K562 (cell line): Measurements from ENCODE around the gene MGST2. TPM values are rescaled to one million over a fixed set of nuclear protein-coding genes. Genes with fewer than 3 reads are reported as not detected.

Experiments
- ATAC-seq: fragments of 200-7000 bp; cut with Tn5 transposase; 3 replicates; pipeline ENCODE4 v1.9.1; 2020; ENCODE audit warnings: moderate library complexity
- BruUV-seq: library from RNA; stranded (reverse); fragments of 400-500 nt; replicated peaks from 2 replicates; lab custom pipeline; 2021; lab: Mats Ljungman, UMichigan
- CTCF ChIA-PET: fragments of 300-600 bp; formaldehyde crosslinking; extraction: SDS; loops from one replicate; lab custom pipeline; 2021; ENCODE audit warnings: low intra/inter-chr PET ratio; lab: Yijun Ruan, JAX
- POLR2A ChIA-PET: fragments of 300-600, 350-650 bp; sonication (Branson Sonifier 250); formaldehyde crosslinking; extraction: SDS; loops from one replicate; lab custom pipeline; 2021; ENCODE audit warnings: antibody characterized with exemption, inconsistent platforms; lab: Yijun Ruan, JAX
- DNase-seq, 4 experiments: peaks; one replicate each; pipeline versions ENCODE4 v3.0.0 to v3.0.0-alpha.2; 2011 to 2018; ENCODE audit warnings: low spot score in 3 of 4, mixed read lengths in 3 of 4; ENCODE audit errors: extremely low read depth in 1 of 4
- FAIRE-seq: peaks from 2 replicates; lab custom pipeline; 2011; peaks lifted over from hg19 to GRCh38; lab: Jason Lieb, UNC
- H2AFZ ChIP-seq: 2 replicates; pipeline ENCODE4 v1.6.0; 2011; ENCODE audit warnings: low read depth, low read length, control low read depth, inconsistent platforms
- H3K27ac ChIP-seq: fragments of 200-600 bp; 3 replicates; pipeline ENCODE4 v1.8.0; 2011; ENCODE audit warnings: low read depth, mild to moderate bottlenecking, control low read depth, inconsistent platforms, low read length, moderate library complexity, mixed read lengths; ENCODE audit errors: extremely low read depth
- H3K27me3 ChIP-seq, 2 experiments: fragments of 300-600 bp in 1 of 2; 2 replicates in 1 of 2; 3 replicates in 1 of 2; pipeline versions ENCODE4 v1.6.0 to v1.8.0; 2011; ENCODE audit warnings: inconsistent platforms in 2 of 2, low read length in 2 of 2, mild to moderate bottlenecking in 1 of 2, mixed read lengths in 1 of 2, moderate library complexity in 1 of 2; ENCODE audit not compliant: control insufficient read depth in 2 of 2, insufficient read depth in 2 of 2
- H3K36me3 ChIP-seq: fragments of 300-600 bp; 3 replicates; pipeline ENCODE4 v1.8.0; 2011; ENCODE audit warnings: mild to moderate bottlenecking, low read length, inconsistent platforms; ENCODE audit not compliant: control insufficient read depth, insufficient read depth
- H3K4me1 ChIP-seq, 2 experiments: fragments of 200-600 bp in 1 of 2; replicated peaks in 1 of 2; 2 replicates in 1 of 2; 3 replicates in 1 of 2; pipeline versions ENCODE4 v1.5.1 to v1.8.0; 2011; ENCODE audit warnings: inconsistent platforms in 2 of 2, low read length in 2 of 2, mild to moderate bottlenecking in 1 of 2, mixed read lengths in 1 of 2, moderate library complexity in 1 of 2; ENCODE audit not compliant: control insufficient read depth in 2 of 2, insufficient read depth in 2 of 2
- H3K4me2 ChIP-seq: 2 replicates; pipeline ENCODE4 v1.6.1; 2011; ENCODE audit warnings: low read length, control low read depth, inconsistent platforms, mixed read lengths; ENCODE audit not compliant: insufficient read depth
- H3K4me3 ChIP-seq: fragments of 200-600 bp; sonication (generic), shearing (Covaris generic); 2 replicates; pipeline ENCODE4 v1.5.1; 2016; ENCODE audit warnings: control low read depth, inconsistent platforms
- H3K79me2 ChIP-seq: fragments of 200-600 bp; 3 replicates; pipeline ENCODE4 v1.8.0; 2011; ENCODE audit warnings: low read length, inconsistent platforms; ENCODE audit not compliant: control insufficient read depth, insufficient read depth
- H3K9ac ChIP-seq, 2 experiments: 2 replicates each; pipeline versions ENCODE4 v1.6.0 to v1.6.1; 2011; ENCODE audit warnings: low read depth in 2 of 2, low read length in 2 of 2, control low read depth in 1 of 2, inconsistent platforms in 1 of 2, mild to moderate bottlenecking in 1 of 2, mixed read lengths in 1 of 2; ENCODE audit not compliant: insufficient read depth in 1 of 2
- H3K9me1 ChIP-seq: one replicate; pipeline ENCODE4 v1.6.0; 2011; ENCODE audit warnings: inconsistent platforms, mild to moderate bottlenecking, low read length, moderate library complexity; ENCODE audit not compliant: control insufficient read depth, insufficient read depth
- H3K9me3 ChIP-seq: replicated peaks from 2 replicates; pipeline ENCODE4 v1.5.1; 2011; ENCODE audit warnings: low read depth, low read length, inconsistent platforms; ENCODE audit not compliant: control insufficient read depth, insufficient read depth
- H4K20me1 ChIP-seq: replicated peaks from 2 replicates; pipeline ENCODE4 v1.6.1; 2011; ENCODE audit warnings: low read length, inconsistent platforms, mixed read lengths; ENCODE audit not compliant: control insufficient read depth, insufficient read depth
- EGR1 ChIP-seq: fragments of 450-650 bp; conservative IDR thresholded peaks from 2 replicates; pipeline ENCODE4 v1.6.1; 2017; ENCODE audit warnings: mild to moderate bottlenecking
- EP400 ChIP-seq: fragments of 450-650 bp; IDR thresholded peaks from 2 replicates; pipeline ENCODE4 v1.6.1; 2017; ENCODE audit warnings: antibody characterized with exemption, mild to moderate bottlenecking, moderate library complexity
- EZH2 ChIP-seq: IDR thresholded peaks from 2 replicates; pipeline ENCODE4 v1.6.1; 2012; ENCODE audit warnings: low read depth, mild to moderate bottlenecking, inconsistent platforms, low read length, borderline replicate concordance
- HDAC1 ChIP-seq, 2 experiments: fragments of 450-650 bp; IDR thresholded peaks; 2 replicates each; pipeline ENCODE4 v1.6.1; 2016 to 2017; ENCODE audit warnings: inconsistent platforms in 1 of 2, mild to moderate bottlenecking in 1 of 2, moderate library complexity in 1 of 2
- MAFK ChIP-seq: IDR thresholded peaks from 2 replicates; pipeline ENCODE4 v1.6.1; 2011; ENCODE audit warnings: low read length, improper control_type of control experiment
- POLR2H ChIP-seq: IDR thresholded peaks from 2 replicates; pipeline ENCODE4 v1.6.1; 2016; ENCODE audit warnings: missing genetic modification characterization, low read depth, mild to moderate bottlenecking, control low read depth, missing compliant biosample characterization, moderate library complexity
- WGBS: fragments of 100-300 bp; shearing (Covaris generic); methylation state at CpG from one replicate; pipeline ENCODE4 v1.1.6; 2016; ENCODE audit warnings: low coverage, mixed read lengths; ENCODE audit not compliant: insufficient coverage; ENCODE audit errors: missing lambda C conversion rate; 5-methylcytosine and 5-hydroxymethylcytosine counted together
- in situ Hi-C: fragments of 300-500 bp; cut with MboI; formaldehyde crosslinking; loops from 4 replicates; pipeline ENCODE4 v1.15.0; 2018; ENCODE audit warnings: inconsistent platforms, mixed read lengths
- intact Hi-C: fragments of 100-400 bp; cut with micrococcal nuclease; formaldehyde crosslinking; loops from 2 replicates; pipeline ENCODE4 v1.14.2; 2022
- polyA plus RNA-seq, 8 experiments: library from polyadenylated mRNA; depleted of rRNA in 4 of 8; stranded (reverse) in 5 of 8; unstranded in 3 of 8; fragments of >200 nt; fragmentation: Nextera tagmentation in 2 of 8; fragmentation: Illumina TruSeq in 1 of 8; extraction: Ambion mirVana in 2 of 8; extraction: Trizol in 1 of 8; gene quantifications; 2 replicates each; pipeline versions ENCODE4 v1.2.1 to v1.2.3, GENCODE V29; 2011 to 2014; ENCODE audit warnings: inconsistent platforms in 1 of 8, missing spikeins in 1 of 8
- total RNA-seq, 7 experiments: library from RNA; depleted of rRNA in 6 of 7; stranded (reverse); fragments of >200 nt in 6 of 7; fragmentation: Illumina TruSeq in 2 of 7; extraction: Trizol in 2 of 7; gene quantifications; 2 replicates each; pipeline versions ENCODE4 v1.2.1 to v1.2.3, GENCODE V29; 2011 to 2021; ENCODE audit warnings: low replicate concordance in 1 of 7
- TF ChIP-seq, protein P1 (sequence below): fragments of 450-650 bp; IDR thresholded peaks from 2 replicates; pipeline ENCODE4 v1.7.0; 2016; ENCODE audit warnings: borderline replicate concordance
- TF ChIP-seq, protein P2 (sequence below): sonication (generic); formaldehyde crosslinking; IDR thresholded peaks from 2 replicates; pipeline ENCODE4 v1.8.1; 2023; ENCODE audit warnings: mild to moderate bottlenecking, missing genetic modification reagents, moderate library complexity
- TF ChIP-seq, protein P3 (sequence below): fragments of 250-450 bp; sonication (Bioruptor Pico); IDR thresholded peaks from 2 replicates; pipeline ENCODE4 v1.4.0; 2020

Gene MGST2
- total and polyA plus RNA-seq, 9 of the 15 experiments (the other 6 are each of a cell fraction or from before 2014, with no cell fraction given): 38.7 to 115 (median 84.6) TPM

DNA sequence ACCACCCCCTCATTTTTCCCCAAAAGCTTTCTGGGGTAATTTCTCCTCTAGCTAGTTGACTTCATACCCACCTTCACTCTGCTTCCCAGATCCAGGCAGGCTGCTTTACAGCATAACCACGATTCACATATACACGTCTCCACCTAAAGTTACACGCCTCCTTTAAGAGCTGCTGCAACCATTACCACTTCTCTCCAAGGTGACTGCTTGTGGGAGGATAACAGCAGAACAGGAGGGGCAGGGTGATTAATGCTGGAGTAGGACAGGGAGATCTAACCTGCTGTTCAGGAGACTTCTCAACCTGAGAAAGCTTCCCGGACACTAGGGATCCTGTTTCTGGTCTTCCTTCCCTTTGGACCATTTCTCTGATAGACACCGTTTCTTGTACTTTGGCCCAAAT lies 77.4 kb downstream of the MGST2 start:
- Histone ChIP-seq H4K20me1 (no peaks in the 10 kb centered on the region; the same call in 1 of the 2 replicates), H3K4me3 (no peak overlapping the region), H3K4me2 (no peak overlapping the region), H3K27ac (no peak overlapping the region), H3K4me1 (no peaks in the 10 kb centered on the region), H3K79me2 (no peaks in the 10 kb centered on the region), H3K36me3 (no peaks in the 10 kb centered on the region), H3K9me1 (no peaks in the 10 kb centered on the region), H3K9me3 (no peaks in the 10 kb centered on the region), H2AFZ (no peak overlapping the region), H3K9ac (no peak overlapping the region), H3K27me3 (peaks cover 18 to 42% of the 10 kb centered on the region in 2 experiments)
- in situ Hi-C loops: no loop called here
- ATAC-seq (no peak; the same call in 2 of the 3 replicates), DNase-seq (no peak), FAIRE-seq (no peak)
- intact Hi-C loops: no loop called here
- POLR2A ChIA-PET: no interaction called here
- no TSS peak for BruUV-seq
- WGBS: 7% methylated on average over 3 of the region's 5 CpGs
- CTCF ChIA-PET: no interaction called here
- TF ChIP-seq, protein P1, sequence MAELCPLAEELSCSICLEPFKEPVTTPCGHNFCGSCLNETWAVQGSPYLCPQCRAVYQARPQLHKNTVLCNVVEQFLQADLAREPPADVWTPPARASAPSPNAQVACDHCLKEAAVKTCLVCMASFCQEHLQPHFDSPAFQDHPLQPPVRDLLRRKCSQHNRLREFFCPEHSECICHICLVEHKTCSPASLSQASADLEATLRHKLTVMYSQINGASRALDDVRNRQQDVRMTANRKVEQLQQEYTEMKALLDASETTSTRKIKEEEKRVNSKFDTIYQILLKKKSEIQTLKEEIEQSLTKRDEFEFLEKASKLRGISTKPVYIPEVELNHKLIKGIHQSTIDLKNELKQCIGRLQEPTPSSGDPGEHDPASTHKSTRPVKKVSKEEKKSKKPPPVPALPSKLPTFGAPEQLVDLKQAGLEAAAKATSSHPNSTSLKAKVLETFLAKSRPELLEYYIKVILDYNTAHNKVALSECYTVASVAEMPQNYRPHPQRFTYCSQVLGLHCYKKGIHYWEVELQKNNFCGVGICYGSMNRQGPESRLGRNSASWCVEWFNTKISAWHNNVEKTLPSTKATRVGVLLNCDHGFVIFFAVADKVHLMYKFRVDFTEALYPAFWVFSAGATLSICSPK: no peak
- no peak for TF ChIP-seq EP400
- TF ChIP-seq EGR1: no peak
- TF ChIP-seq, protein P2, sequence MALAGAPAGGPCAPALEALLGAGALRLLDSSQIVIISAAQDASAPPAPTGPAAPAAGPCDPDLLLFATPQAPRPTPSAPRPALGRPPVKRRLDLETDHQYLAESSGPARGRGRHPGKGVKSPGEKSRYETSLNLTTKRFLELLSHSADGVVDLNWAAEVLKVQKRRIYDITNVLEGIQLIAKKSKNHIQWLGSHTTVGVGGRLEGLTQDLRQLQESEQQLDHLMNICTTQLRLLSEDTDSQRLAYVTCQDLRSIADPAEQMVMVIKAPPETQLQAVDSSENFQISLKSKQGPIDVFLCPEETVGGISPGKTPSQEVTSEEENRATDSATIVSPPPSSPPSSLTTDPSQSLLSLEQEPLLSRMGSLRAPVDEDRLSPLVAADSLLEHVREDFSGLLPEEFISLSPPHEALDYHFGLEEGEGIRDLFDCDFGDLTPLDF (CRISPR knock-in tag): no peak
- TF ChIP-seq POLR2H (tag): no peak
- no peak for TF ChIP-seq HDAC1 (IDR thresholded peaks at IDR 0.05)
- TF ChIP-seq MAFK: no peak
- TF ChIP-seq EZH2: no peak
- TF ChIP-seq, protein P3, sequence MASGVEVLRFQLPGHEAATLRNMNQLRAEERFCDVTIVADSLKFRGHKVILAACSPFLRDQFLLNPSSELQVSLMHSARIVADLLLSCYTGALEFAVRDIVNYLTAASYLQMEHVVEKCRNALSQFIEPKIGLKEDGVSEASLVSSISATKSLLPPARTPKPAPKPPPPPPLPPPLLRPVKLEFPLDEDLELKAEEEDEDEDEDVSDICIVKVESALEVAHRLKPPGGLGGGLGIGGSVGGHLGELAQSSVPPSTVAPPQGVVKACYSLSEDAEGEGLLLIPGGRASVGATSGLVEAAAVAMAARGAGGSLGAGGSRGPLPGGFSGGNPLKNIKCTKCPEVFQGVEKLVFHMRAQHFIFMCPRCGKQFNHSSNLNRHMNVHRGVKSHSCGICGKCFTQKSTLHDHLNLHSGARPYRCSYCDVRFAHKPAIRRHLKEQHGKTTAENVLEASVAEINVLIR (CRISPR knock-in tag): no peak
